Upper lobe of left lung (tissue), 6 donors: ENCODE data around the gene THEMIS2. TPM values are rescaled to one million over a fixed set of nuclear protein-coding genes. Genes with fewer than 3 reads are reported as not detected.

Experiments
- ATAC-seq, 2 donors: fragments of 200-7000 bp; cut with Tn5 transposase; one replicate each; pipeline ENCODE4 v1.9.1; 2022; ENCODE audit warnings: mild to moderate bottlenecking in 2 of 2, moderate library complexity in 2 of 2; ENCODE audit not compliant: low FRiP score in 2 of 2
- DNase-seq, 2 donors: peaks; one replicate each; pipeline ENCODE4 v3.0.0-alpha.2; 2019 to 2020
- H3K27ac ChIP-seq, 4 donors: fragments of 200-600 bp; sonication (generic); one replicate each; pipeline ENCODE4 v1.5.1; 2016 to 2019
- H3K27me3 ChIP-seq, 4 donors: fragments of 200-600 bp; sonication (generic); one replicate each; pipeline ENCODE4 v1.5.1; 2017 to 2019
- H3K36me3 ChIP-seq, 4 donors: fragments of 200-600 bp; sonication (generic); one replicate each; pipeline ENCODE4 v1.5.1; 2016 to 2019
- H3K4me1 ChIP-seq, 4 donors: fragments of 200-600 bp; sonication (generic); one replicate each; pipeline ENCODE4 v1.5.1; 2018 to 2019
- H3K4me3 ChIP-seq, 4 donors: fragments of 200-600 bp; sonication (generic); one replicate each; pipeline ENCODE4 v1.5.1; 2017 to 2019; ENCODE audit warnings: mild to moderate bottlenecking in 2 of 4, moderate library complexity in 1 of 4
- H3K9me3 ChIP-seq, 4 donors: fragments of 200-600 bp; sonication (generic); one replicate each; pipeline ENCODE4 v1.5.1; 2018 to 2019
- CTCF ChIP-seq, 6 experiments: fragments of 450-650 bp in 4 of 6; fragments of 200-600 bp in 2 of 6; sonication (generic) in 2 of 6; IDR thresholded peaks; one replicate each; pipeline ENCODE4 v1.5.1; 2016 to 2019; ENCODE audit warnings: antibody characterized with exemption in 6 of 6
- EP300 ChIP-seq, 4 donors: sonication (generic); formaldehyde crosslinking; IDR thresholded peaks; one replicate each; pipeline ENCODE4 v1.5.1; 2017; ENCODE audit warnings: antibody characterized with exemption in 4 of 4, control low read depth in 2 of 4
- POLR2A ChIP-seq, 4 donors: fragments of 450-650 bp; IDR thresholded peaks; one replicate each; pipeline ENCODE4 v1.5.1; 2016 to 2017; ENCODE audit warnings: antibody characterized with exemption in 4 of 4, mild to moderate bottlenecking in 2 of 4
- POLR2AphosphoS5 ChIP-seq, 2 donors: sonication (generic); formaldehyde crosslinking; IDR thresholded peaks; one replicate each; pipeline ENCODE4 v1.5.1; 2017; ENCODE audit warnings: antibody characterized with exemption in 2 of 2
- WGBS, 2 donors: methylation state at CpG; one replicate each; pipeline ENCODE4 v1.1.5; 2017 to 2018; 5-methylcytosine and 5-hydroxymethylcytosine counted together
- total RNA-seq, 6 donors: library from RNA; depleted of rRNA in 4 of 6; stranded (reverse); fragments of >200 nt in 4 of 6; gene quantifications; one replicate each; pipeline versions ENCODE4 v1.1.0 to v1.2.1, GENCODE V29; 2016 to 2021
- donor health status: DM: no; HTN: no; CAD: no; lungs with moderate emphysema.
- donor health status: DM: no; HTN: yes; CAD: no; lungs with severe emphysema.

The THEMIS2 gene
- total RNA-seq, 6 donors from 2014 or later: 59.5 to 216 (median 130) TPM

GRCh38 chr1:27858072-27858948, 14.0 kb upstream of the THEMIS2 start:
- TF ChIP-seq POLR2AphosphoS5 (IDR thresholded peaks at IDR 0.05) (peak in 1 of 2 donors; percentile 24), CTCF (IDR thresholded peaks at IDR 0.05) (peak; percentile 92 to 97 (median 94)), POLR2A (IDR thresholded peaks at IDR 0.05) (peak in 2 of 4 donors; percentile 13 to 42), EP300 (IDR thresholded peaks at IDR 0.05) (no peak)
- Histone ChIP-seq H3K4me3 (no peak overlapping the region), H3K27ac (peak overlapping the region in 3 of 4 donors; percentile 6 to 77 (median 57)), H3K9me3 (no peaks in the 10 kb centered on the region), H3K27me3 (no peaks in the 10 kb centered on the region), H3K36me3 (no peaks in the 10 kb centered on the region), H3K4me1 (peaks cover 6 to 17% (median 14%) of the 10 kb centered on the region in 4 donors)
- peak; percentile 90 to 91 for DNase-seq
- WGBS, 2 donors: 28 to 34% methylated on average over 6 to 10 of the region's 10 CpGs
- peak; percentile 90 to 94 for ATAC-seq

- WGBS, 2 donors: 88 to 89% methylated on average over 13 to 14 of the region's 14 CpGs
- Histone ChIP-seq H3K27me3 (no peaks in the 10 kb centered on the region), H3K4me1 (peaks cover 6 to 20% (median 16%) of the 10 kb centered on the region in 4 donors), H3K27ac (peak overlapping the region in 2 of 4 donors; percentile 57 to 77), H3K4me3 (no peak overlapping the region), H3K9me3 (no peaks in the 10 kb centered on the region), H3K36me3 (no peaks in the 10 kb centered on the region)
- DNase-seq (peak in 1 of 2 donors; percentile 42), ATAC-seq (peak in 1 of 2 donors; percentile 3)
- TF ChIP-seq POLR2AphosphoS5 (IDR thresholded peaks at IDR 0.05) (no peak), EP300 (IDR thresholded peaks at IDR 0.05) (no peak), CTCF (IDR thresholded peaks at IDR 0.05) (no peak), POLR2A (IDR thresholded peaks at IDR 0.05) (peak in 1 of 4 donors; percentile 26)
Measured at GRCh38 chr1:27858949-27859576, 13.3 kb upstream of the THEMIS2 start.

GRCh38 chr1:27861436-27861835, 10.9 kb upstream of the THEMIS2 start:
- Histone ChIP-seq H3K9me3 (no peaks in the 10 kb centered on the region), H3K27ac (no peak overlapping the region), H3K4me1 (peaks cover 6 to 24% (median 18%) of the 10 kb centered on the region in 4 donors), H3K4me3 (no peak overlapping the region), H3K27me3 (no peaks in the 10 kb centered on the region), H3K36me3 (no peaks in the 10 kb centered on the region)
- ATAC-seq (no peak), DNase-seq (no peak)
- TF ChIP-seq POLR2A (IDR thresholded peaks at IDR 0.05): no peak
- TF ChIP-seq CTCF (IDR thresholded peaks at IDR 0.05): no peak
- TF ChIP-seq POLR2AphosphoS5 (IDR thresholded peaks at IDR 0.05): no peak
- no peak for TF ChIP-seq EP300 (IDR thresholded peaks at IDR 0.05)
- 90 to 91% methylated on average over 10 of the region's 10 CpGs for WGBS, 2 donors

- 85 to 91% methylated on average over 2 to 3 of the region's 3 CpGs for WGBS, 2 donors
- peaks cover 6 to 24% (median 18%) of the 10 kb centered on the region in 4 donors for H3K4me1 ChIP-seq
- no peaks in the 10 kb centered on the region for H3K36me3 ChIP-seq
- ATAC-seq (no peak), DNase-seq (no peak)
- TF ChIP-seq POLR2AphosphoS5 (IDR thresholded peaks at IDR 0.05): no peak
- TF ChIP-seq EP300 (IDR thresholded peaks at IDR 0.05): no peak
- no peak for TF ChIP-seq CTCF (IDR thresholded peaks at IDR 0.05)
- TF ChIP-seq POLR2A (IDR thresholded peaks at IDR 0.05): no peak
- peak overlapping the region in 3 of 4 donors; percentile 67 to 87 (median 82) for H3K27ac ChIP-seq
- no peaks in the 10 kb centered on the region for H3K9me3 ChIP-seq
- H3K4me3 ChIP-seq: no peak overlapping the region
- H3K27me3 ChIP-seq: no peaks in the 10 kb centered on the region
Measured at GRCh38 chr1:27862004-27862403, 10.3 kb upstream of the THEMIS2 start.
